Transverse colon (tissue), 4 donors: ENCODE measurements around the gene THADA. TPM values are rescaled to one million over a fixed set of nuclear protein-coding genes. Genes with fewer than 3 reads are reported as not detected.

Experiments
- DNase-seq: peaks from one replicate; pipeline ENCODE4 v3.0.0-alpha.2; 2019
- H3K27ac ChIP-seq, 4 donors: fragments of 200-600 bp; sonication (generic); 2 replicates each; pipeline ENCODE4 v1.5.1; 2016 to 2018; ENCODE audit warnings: inconsistent platforms in 4 of 4
- H3K27me3 ChIP-seq: fragments of 200-600 bp; sonication (generic); 2 replicates; pipeline ENCODE4 v1.5.1; 2017; ENCODE audit warnings: inconsistent platforms
- H3K36me3 ChIP-seq, 4 donors: fragments of 200-600 bp; sonication (generic); 2 replicates each; pipeline ENCODE4 v1.5.1; 2017 to 2019; ENCODE audit warnings: inconsistent platforms in 4 of 4
- H3K4me1 ChIP-seq, 4 donors: fragments of 200-600 bp; sonication (generic); 2 replicates each; pipeline ENCODE4 v1.5.1; 2017 to 2020; ENCODE audit warnings: inconsistent platforms in 4 of 4
- H3K4me3 ChIP-seq, 4 donors: fragments of 200-600 bp; sonication (generic); 1 replicate in 1 of 4; 2 replicates in 3 of 4; pipeline versions ENCODE4 v1.5.1 to v1.6.1; 2017 to 2019; ENCODE audit warnings: inconsistent platforms in 4 of 4
- H3K9me3 ChIP-seq, 2 donors: fragments of 200-600 bp; sonication (generic); 2 replicates each; pipeline ENCODE4 v1.5.1; 2017 to 2019; ENCODE audit warnings: inconsistent platforms in 2 of 2
- EP300 ChIP-seq: sonication (generic); formaldehyde crosslinking; IDR thresholded peaks from one replicate; pipeline ENCODE4 v1.6.1; 2017; ENCODE audit warnings: antibody characterized with exemption, low read depth
- POLR2A ChIP-seq: fragments of 450-650 bp; IDR thresholded peaks from one replicate; pipeline ENCODE4 v1.6.1; 2016; ENCODE audit warnings: antibody characterized with exemption, mild to moderate bottlenecking, moderate library complexity
- POLR2AphosphoS5 ChIP-seq, 3 donors: sonication (generic); formaldehyde crosslinking; IDR thresholded peaks; one replicate each; pipeline ENCODE4 v1.6.1; 2016; ENCODE audit warnings: antibody characterized with exemption in 3 of 3
- WGBS, 2 donors: methylation state at CpG; one replicate each; pipeline ENCODE4 v1.1.5; 2018; ENCODE audit warnings: low coverage in 1 of 2; 5-methylcytosine and 5-hydroxymethylcytosine counted together
- in situ Hi-C, 4 donors: fragments of 200-750 bp; cut with MboI; loops; one replicate each; pipeline versions ENCODE4 v1.15.0 to v1.15.1; 2017; ENCODE audit warnings: low sequenced_read_pairs in 3 of 4, low pct_ligation_motif_present in 1 of 4, low pct_unique_long_range_greater_than_20kb in 1 of 4
- intact Hi-C: fragments of 100-400 bp; cut with DNase I; formaldehyde crosslinking; loops from one replicate; pipeline ENCODE4 v1.15.1; 2023; ENCODE audit warnings: low total_unique reads
- total RNA-seq, 4 donors: library from RNA; depleted of rRNA; stranded (reverse); fragments of >200 nt; gene quantifications; one replicate each; pipeline ENCODE4 v1.1.0, GENCODE V29; 2016
- TF ChIP-seq, protein P1 (sequence below), 5 experiments: fragments of 200-600 bp in 3 of 5; fragments of 450-650 bp in 2 of 5; sonication (generic) in 3 of 5; IDR thresholded peaks; 1 replicate in 2 of 5; 2 replicates in 3 of 5; pipeline ENCODE4 v1.5.1; 2016 to 2017; ENCODE audit warnings: antibody characterized with exemption in 5 of 5, inconsistent platforms in 3 of 5, mild to moderate bottlenecking in 2 of 5, moderate library complexity in 1 of 5

THADA gene
- total RNA-seq, 4 donors from 2014 or later: 21.7 to 78.6 (median 28.1) TPM

DNA sequence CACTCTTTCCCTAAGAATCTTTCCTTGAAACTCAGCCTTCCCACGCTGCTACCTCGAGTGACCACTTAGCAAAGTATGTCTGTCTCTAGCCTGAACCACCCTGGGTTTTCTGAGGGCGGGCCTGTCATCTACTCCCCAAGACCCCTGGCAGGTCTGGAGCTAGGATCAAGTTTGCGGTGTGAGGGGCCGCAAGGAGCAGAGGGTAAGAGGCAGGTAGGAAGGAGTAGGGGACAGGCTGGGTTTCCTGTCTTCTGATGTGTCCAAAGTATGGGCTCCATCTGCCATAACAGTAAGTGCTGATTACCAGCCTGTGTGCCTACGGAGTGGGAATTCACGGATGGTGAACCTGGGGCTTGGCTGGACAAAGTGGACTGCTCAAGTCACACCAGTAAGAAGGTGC lies 394.8 kb downstream of the THADA start:
- TF ChIP-seq POLR2A (no peak), POLR2AphosphoS5 (IDR thresholded peaks at IDR 0.05) (no peak), EP300 (no peak)
- TF ChIP-seq, protein P1, sequence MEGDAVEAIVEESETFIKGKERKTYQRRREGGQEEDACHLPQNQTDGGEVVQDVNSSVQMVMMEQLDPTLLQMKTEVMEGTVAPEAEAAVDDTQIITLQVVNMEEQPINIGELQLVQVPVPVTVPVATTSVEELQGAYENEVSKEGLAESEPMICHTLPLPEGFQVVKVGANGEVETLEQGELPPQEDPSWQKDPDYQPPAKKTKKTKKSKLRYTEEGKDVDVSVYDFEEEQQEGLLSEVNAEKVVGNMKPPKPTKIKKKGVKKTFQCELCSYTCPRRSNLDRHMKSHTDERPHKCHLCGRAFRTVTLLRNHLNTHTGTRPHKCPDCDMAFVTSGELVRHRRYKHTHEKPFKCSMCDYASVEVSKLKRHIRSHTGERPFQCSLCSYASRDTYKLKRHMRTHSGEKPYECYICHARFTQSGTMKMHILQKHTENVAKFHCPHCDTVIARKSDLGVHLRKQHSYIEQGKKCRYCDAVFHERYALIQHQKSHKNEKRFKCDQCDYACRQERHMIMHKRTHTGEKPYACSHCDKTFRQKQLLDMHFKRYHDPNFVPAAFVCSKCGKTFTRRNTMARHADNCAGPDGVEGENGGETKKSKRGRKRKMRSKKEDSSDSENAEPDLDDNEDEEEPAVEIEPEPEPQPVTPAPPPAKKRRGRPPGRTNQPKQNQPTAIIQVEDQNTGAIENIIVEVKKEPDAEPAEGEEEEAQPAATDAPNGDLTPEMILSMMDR (IDR thresholded peaks at IDR 0.05): no peak
- Histone ChIP-seq H3K36me3 (no peaks in the 10 kb centered on the region), H3K9me3 (no peaks in the 10 kb centered on the region), H3K27me3 (no peaks in the 10 kb centered on the region), H3K4me3 (no peak overlapping the region), H3K27ac (no peak overlapping the region), H3K4me1 (peaks cover 0 to 6% (median 0%) of the 10 kb centered on the region in 4 donors)
- 94% methylated on average over 7 of the region's 7 CpGs; no CpG with 5 or more reads in 1 of the 2 donors for WGBS, 2 donors
- DNase-seq: no peak
- in situ Hi-C loops (no loop called here), intact Hi-C loops (no loop called here)

DNA sequence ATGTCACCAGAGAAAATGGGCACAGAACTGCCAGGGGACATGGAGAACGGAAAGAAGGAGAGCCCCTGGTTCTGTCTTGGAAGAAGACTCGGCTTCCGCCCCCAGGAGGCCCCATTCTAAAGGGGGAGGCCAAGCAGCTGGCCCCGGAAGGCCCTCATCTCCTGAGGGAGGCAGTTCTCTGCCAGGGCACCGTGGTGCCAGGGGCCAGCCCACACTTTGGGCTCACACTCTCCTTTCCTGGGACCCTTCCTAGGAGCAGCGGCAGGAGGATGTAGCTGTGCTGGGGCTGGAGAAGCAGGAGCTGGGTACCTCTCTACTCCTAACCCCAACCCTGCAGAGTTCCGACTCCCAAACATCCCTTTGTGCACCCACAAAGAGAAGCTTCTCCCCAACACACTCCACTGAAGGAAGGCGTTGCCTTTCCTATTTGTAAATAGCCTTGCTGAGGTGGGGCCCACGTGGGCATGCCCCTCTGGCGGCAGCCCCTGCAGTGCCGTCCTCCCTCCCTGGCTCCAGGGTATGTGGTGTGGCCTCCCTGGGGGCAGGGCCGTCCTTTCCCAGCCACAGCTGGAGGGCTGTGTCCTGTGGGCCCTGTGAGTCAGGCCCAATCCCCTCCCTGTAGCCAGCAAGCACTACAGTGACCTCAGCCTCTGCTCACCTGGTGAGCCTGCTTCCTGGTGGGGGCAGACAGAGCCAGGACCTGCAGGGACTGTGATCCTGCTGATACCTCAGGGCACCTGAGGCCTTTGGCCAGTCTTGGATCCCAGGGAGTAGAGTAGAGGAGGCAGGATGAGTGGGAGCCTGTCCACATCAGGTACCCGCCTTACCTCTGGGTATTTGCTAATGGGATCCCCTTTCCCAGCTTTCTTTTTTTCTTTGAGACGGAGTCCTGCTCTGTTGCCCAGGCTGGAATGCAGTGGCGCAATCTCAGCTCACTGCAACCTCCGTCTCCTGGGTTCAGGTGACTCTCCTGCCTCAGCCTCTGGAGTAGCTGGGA lies 396.0 kb downstream of the THADA start:
- Histone ChIP-seq H3K27ac (no peak overlapping the region), H3K27me3 (no peaks in the 10 kb centered on the region), H3K36me3 (no peaks in the 10 kb centered on the region), H3K4me1 (peaks cover 4 to 17% (median 10%) of the 10 kb centered on the region in 4 donors), H3K9me3 (no peaks in the 10 kb centered on the region), H3K4me3 (no peak overlapping the region)
- in situ Hi-C loops: no loop called here
- DNase-seq: peak; percentile 25
- WGBS, 2 donors: 80% methylated on average over 1 to 15 of the region's 16 CpGs
- intact Hi-C loops: no loop called here
- TF ChIP-seq POLR2A: no peak

DNA sequence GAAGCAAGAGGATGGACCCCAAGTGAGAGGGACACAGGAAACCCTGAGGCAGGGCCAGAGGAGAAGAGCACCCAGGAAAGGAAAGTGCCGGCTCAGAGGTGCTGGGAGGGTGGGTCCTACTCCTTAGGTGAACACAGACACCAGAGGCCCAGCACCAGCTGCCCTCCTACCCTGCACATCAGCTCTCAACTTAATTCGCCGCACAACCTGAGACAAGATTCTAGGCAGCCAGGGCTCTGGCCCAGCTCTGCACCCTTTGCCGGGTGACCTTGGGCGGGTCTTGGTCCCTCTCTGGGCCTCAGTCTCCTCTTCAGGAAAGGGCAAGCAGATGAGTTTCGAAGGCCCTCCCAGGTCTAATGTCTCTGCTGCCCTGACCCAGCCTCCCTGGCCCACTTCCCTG lies 397.6 kb downstream of the THADA start:
- Histone ChIP-seq H3K4me1 (peaks cover 4 to 31% (median 24%) of the 10 kb centered on the region in 4 donors), H3K27ac (no peak overlapping the region), H3K36me3 (no peaks in the 10 kb centered on the region), H3K9me3 (no peaks in the 10 kb centered on the region), H3K4me3 (no peak overlapping the region), H3K27me3 (no peaks in the 10 kb centered on the region)
- TF ChIP-seq POLR2AphosphoS5 (IDR thresholded peaks at IDR 0.05) (no peak), POLR2A (no peak), EP300 (no peak)
- TF ChIP-seq, protein P1 (IDR thresholded peaks at IDR 0.05): no peak
- in situ Hi-C loops: no loop called here
- intact Hi-C loops: no loop called here
- 98% methylated on average over 6 of the region's 6 CpGs; no CpG with 5 or more reads in 1 of the 2 donors for WGBS, 2 donors
- DNase-seq: no peak

DNA sequence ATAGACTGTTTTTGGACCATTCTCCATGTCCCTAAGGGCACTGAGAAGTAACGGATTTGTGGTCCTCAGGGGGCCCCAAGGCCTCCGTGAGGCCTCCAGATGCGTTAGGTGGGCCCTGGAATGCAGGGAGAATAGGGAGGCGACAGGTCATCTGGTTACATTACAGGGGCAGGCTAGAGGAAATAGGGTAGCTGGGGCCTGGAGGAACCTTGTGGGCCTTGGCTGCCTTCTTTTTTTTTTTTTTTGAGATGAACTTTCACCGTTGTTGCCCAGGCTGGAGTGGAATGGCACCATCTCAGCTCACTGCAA lies 398.3 kb downstream of the THADA start:
- Histone ChIP-seq H3K4me3 (no peak overlapping the region), H3K27ac (no peak overlapping the region), H3K4me1 (peaks cover 11 to 39% (median 32%) of the 10 kb centered on the region in 4 donors), H3K9me3 (no peaks in the 10 kb centered on the region), H3K27me3 (no peaks in the 10 kb centered on the region), H3K36me3 (no peaks in the 10 kb centered on the region)
- 83 to 100% methylated on average over 1 to 5 of the region's 5 CpGs for WGBS, 2 donors
- no peak for DNase-seq
- in situ Hi-C loops: no loop called here
- intact Hi-C loops: no loop called here
- no peak for TF ChIP-seq POLR2A
- TF ChIP-seq, protein P1 (IDR thresholded peaks at IDR 0.05): no peak
- no peak for TF ChIP-seq POLR2AphosphoS5 (IDR thresholded peaks at IDR 0.05)
- no peak for TF ChIP-seq EP300
